KOPT-K1 (cell line): ENCODE results near the gene ESYT2.

ENCODE experiments used
- H3K27ac ChIP-seq: fragments of 200-600 bp; sonication (generic); 2 replicates; pipeline ENCODE4 v1.5.1; 2016; ENCODE audit warnings: antibody characterized with exemption, mild to moderate bottlenecking, low read depth, low read length; ENCODE audit not compliant: poor library complexity, severe bottlenecking
- H3K36me3 ChIP-seq: fragments of 200-600 bp; sonication (generic); 2 replicates; pipeline ENCODE4 v1.5.1; 2017; ENCODE audit warnings: antibody characterized with exemption, mild to moderate bottlenecking, low read length, moderate library complexity; ENCODE audit not compliant: insufficient read depth
- H3K9me3 ChIP-seq: fragments of 200-600 bp; sonication (generic); 2 replicates; pipeline ENCODE4 v1.5.1; 2017; ENCODE audit warnings: antibody characterized with exemption, low read length, mild to moderate bottlenecking; ENCODE audit not compliant: insufficient read depth, poor library complexity, severe bottlenecking

ESYT2 gene

DNA sequence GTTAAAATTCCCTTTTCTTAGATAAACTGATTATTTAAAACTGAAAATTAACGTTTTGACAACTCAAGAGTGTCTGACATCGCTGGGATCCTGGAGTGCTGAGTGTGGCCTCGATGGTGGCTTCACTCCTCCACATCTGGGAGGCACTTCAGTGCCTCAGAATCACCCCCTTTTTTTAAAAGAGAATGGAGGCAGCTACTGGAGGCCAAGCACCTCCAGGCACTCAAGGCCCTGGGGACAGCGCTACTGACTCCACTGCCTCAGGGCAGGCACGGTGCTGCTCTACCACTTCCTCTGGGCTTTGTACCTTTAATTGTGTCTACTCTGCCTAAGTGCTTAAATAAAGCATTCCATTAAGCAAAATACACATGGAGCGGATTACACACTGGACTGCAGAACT is 97.5 kb downstream of the ESYT2 start:
- Histone ChIP-seq H3K27ac (no peak overlapping the region), H3K36me3 (peaks cover 77% of the 10 kb centered on the region), H3K9me3 (no peaks in the 10 kb centered on the region)

DNA sequence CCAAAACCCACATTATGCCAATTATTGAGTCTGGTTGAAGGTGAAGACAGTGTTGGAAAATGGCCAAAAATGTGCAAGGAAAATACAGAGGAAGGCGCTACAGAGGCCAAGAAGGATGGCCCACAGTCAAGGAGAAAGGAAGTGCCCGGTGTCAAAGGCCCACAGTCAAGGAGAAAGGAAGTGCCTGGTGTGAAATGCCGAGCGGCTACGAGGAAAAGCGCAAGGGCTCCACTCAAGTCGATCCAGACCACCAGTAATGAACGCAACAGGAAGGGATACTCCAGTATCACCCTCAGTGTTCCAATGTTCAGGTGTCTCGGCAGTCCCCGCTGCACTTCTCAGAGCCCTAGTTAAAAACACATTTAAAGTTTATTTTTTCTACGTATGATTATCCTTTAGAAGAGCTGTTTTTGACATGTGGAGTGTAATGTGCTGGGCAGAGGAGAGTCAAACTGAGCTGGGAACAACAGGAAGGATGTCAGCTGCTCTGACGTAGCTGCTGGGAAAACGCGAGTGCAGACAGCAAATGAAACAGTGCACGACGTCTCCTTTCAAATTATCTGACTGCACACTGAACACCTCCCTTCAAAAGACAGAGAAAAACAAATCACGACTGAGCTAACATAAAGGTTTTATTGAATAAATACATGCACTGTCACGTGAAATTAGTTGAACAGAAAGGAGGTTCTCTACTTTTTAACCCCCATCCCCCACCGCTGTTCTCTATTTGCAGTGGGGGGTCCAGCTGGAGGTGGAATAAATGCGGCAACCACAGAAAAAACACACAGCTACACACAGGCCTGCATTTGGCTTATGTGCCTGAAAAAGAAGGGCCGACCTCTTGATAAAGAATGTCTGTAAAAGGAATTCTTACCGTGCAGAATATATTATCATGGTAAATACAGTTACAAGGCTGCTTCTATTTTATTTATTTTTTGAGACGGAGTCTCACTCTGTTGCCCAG is 98.6 kb downstream of the ESYT2 start:
- Histone ChIP-seq H3K27ac (no peak overlapping the region), H3K9me3 (no peaks in the 10 kb centered on the region), H3K36me3 (peaks cover 66% of the 10 kb centered on the region)

DNA sequence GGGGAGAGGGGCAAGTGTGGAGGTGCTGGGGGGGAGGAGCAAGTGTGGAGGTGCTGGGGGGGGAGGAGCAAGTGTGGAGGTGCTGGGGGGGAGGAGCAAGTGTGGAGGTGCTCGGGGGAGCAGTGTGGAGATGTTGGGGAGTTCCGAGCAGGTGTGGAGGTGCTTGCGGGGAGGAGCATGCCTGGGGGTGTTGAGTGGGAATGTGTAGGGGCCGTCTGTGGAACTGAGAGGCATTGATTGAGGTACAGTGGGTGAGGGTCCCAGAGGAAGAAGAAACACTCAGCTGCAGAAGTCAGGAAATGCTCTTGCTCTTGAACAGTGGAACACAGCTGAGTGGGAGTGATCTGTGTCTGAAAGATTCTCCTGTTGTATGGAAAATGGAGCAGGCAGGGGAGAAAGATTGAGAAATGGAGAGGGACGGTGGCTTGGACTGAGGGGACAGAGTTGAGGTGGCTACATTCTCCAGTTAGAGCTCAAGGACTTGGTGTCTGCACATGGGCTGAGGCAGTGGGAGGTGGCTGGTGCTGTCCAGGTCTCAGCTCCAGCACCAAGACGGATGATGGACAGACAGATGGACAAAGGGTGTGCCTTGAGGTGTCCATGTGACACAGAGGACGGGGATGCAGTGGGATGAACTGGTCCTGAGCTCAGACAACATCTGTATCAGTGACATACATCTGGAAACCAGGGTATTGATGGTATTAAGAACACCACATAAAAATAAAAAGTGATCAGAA is 99.5 kb downstream of the ESYT2 start:
- peaks cover 57% of the 10 kb centered on the region for H3K36me3 ChIP-seq
- H3K9me3 ChIP-seq = no peaks in the 10 kb centered on the region

DNA sequence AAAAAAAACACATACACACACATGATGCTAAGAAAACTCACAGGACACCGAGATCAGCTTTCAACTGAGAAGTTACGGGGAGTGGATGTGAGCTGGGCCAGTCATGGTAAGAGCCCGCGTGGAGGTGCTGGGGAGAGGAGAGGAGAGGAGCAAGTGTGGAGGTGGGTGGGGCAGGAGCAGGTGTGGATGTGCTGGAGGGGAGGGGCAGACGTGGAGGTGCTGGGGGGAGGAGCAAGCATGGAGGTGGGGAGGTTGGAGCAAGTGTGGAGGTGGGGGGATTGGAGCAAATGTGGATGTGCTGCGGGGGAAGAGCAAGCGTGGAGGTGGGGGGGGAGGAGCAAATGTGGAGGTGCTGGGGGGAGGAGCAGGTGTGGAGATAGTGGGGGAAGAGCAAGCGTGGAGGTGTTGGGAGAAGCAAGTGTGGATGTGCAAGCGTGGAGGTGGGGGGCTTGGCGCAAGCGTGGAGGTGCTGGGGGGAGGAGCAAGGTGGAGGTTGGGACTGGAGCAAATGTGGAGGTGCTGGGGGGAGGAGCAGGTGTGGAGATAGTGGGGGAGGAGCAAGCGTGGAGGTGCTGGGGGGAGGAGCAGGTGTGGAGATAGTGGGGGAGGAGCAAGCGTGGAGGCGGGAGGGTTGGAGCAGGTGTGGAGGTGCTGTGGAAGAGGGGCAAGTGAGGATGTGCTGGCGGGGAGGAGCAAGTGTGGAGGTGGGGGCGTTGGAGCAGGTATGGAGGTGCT is 100.2 kb downstream of the ESYT2 start:
- Histone ChIP-seq H3K27ac (no peak overlapping the region), H3K9me3 (no peaks in the 10 kb centered on the region), H3K36me3 (peaks cover 50% of the 10 kb centered on the region)

More for the DNA sequence above, 99.5 kb downstream of the ESYT2 start:
- H3K27ac ChIP-seq = no peak overlapping the region

DNA sequence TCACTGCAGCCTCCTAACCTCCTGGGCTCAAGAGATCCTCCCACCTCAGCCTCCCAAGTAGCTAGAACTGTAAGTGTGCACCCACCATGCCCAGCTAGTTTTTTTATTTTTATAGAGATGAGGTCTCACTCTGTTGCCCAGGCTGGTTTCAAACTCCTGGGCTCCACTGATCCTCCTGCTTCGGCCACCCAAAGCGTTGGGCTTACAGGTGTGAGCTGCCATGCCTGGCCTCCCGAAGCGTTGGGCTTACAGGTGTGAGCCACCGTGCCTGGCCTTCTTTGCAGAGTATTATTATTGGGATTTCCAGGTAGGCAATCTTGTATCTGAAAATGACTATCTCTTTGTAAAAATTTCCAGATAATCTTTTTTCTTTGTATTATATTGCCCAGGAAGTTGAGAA is 101.6 kb downstream of the ESYT2 start:
- H3K36me3 ChIP-seq = peaks cover 38% of the 10 kb centered on the region
- H3K27ac ChIP-seq = no peak overlapping the region
- H3K9me3 ChIP-seq = no peaks in the 10 kb centered on the region

DNA sequence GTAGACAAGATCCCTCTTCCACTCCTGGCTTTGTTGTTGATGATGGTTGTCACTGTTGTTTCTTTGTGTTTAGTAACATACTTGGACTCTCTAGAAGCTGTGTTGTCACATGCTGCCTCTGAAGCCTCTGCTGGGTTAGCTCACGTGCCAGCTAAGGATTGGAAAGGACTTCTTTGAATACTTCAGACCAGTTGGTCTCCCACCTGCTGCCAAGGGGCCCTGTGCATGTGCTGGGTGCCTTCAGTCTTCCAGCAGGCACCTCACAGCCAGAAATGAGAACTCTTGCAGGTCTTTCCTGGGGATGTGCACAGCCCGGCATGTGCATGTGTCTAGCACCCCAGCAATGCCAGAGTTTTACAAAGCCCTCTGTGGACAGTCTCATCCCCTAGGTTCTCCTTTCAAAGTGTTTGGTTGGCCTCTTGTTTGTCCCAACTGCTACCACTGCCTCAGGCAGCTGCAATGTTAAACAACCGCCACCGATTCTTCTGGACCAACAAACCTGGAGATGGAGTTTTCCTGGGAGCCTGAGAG is 103.0 kb downstream of the ESYT2 start:
- Histone ChIP-seq H3K9me3 (no peaks in the 10 kb centered on the region), H3K27ac (no peak overlapping the region), H3K36me3 (peaks cover 25% of the 10 kb centered on the region)

DNA sequence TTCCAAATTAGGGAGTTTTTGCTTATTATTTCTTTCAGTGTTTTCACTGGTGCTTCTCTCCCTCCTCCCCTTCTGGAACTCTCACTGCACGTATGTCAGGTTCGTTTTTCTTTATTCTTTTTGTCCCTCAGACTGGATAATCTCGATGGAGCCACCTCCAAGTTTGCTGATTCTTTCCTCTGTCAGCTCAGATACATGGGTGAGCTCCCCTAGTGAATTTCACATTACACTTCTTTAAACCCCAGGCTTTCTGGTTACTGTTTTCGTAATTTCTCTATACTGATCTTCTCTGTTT is 103.9 kb downstream of the ESYT2 start:
- H3K9me3 ChIP-seq = no peaks in the 10 kb centered on the region
- H3K27ac ChIP-seq = no peak overlapping the region
- H3K36me3 ChIP-seq = peaks cover 16% of the 10 kb centered on the region

DNA sequence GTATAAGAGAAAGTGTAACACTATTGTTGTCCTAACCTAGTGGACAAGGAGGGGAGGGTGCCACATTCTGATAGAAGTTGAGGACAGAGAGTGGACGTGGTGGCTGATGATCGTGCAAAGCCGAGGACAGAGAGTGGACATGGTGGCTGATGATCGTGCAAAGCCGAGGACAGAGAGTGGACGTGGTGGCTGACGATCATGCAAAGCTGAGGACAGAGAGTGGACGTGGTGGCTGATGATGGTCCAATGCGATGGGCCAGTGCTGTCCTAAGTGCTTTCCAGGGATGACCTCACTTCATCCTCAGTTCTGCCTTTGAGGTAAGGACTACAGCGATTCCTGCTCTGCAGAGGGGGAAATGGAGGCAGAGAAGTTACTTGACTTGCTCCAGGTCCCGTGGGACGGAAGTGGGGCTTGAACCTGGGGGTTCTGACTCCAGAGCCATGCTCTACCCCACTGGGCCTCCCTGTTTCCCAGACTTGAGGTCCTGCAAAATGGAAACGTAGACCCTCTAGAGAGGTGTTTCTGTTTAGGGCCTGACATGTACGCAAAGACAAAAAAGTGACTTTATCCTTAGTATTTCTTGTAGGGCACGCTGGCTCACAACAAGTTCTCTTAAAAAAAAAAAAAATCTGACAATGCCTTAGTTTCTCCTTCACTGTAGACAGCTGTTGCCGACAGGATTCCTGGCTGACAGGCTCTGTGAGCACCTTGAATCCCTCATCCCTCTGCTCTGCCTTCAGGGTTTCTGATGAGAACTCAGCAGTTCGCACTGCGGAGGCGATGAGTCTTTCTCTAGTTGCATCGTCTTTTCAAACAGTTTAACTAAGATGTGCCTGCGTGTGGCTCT is 104.4 kb downstream of the ESYT2 start:
- Histone ChIP-seq H3K36me3 (peaks cover 10% of the 10 kb centered on the region), H3K27ac (no peak overlapping the region), H3K9me3 (no peaks in the 10 kb centered on the region)

DNA sequence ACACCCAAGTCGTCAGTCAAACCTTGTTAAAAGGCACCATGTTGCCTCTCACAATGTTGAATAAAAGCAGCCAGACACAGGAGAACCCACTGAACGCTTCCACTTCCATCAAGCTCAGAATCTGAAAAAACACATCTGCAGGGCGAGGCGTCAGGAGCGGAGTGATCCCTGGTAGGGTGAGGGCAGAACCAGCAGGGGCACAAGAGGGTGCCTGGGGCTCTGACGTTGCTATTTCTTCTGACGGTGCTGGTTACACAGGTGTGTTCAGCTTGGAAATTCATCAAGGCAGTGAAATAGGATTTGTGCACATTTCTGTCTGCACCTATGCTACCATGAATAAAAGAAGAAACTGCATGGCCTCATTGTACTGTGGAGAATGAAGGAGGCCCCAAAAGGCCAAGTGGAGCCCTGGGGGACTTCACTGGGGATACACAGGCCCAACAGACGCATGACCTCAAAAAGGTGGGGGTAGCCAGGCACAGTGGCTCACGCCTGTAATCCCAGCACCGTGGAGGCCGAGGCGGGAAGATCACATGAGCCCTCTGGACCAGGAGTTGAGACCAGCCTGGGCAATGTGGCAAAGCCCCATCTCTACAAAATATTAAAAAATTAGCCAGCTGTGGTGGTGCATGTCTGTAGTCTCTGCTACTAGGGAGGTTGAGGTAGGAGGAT is 105.5 kb downstream of the ESYT2 start:
- no peak overlapping the region for H3K27ac ChIP-seq
- H3K9me3 ChIP-seq = no peaks in the 10 kb centered on the region

DNA sequence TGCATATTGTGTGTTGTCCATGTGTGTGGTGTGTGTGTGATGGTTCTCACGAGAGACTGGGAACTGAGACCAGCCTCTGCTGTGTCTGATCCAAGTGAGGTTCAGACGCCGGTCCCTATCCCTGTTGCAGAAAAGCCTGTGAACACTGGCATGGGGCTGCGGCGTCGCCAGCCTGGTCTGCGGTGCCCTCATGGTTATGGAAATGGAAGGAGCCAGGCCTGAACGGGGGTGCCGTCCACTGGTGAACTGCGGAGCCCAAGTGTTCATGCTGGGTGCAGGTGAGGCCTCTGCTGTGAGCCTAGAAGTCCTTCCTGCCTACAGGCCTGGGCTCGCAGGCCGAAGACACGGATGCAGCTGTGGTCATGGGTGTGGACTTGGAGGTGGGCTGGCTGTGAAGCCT is 106.0 kb downstream of the ESYT2 start:
- Histone ChIP-seq H3K36me3 (peaks cover 5% of the 10 kb centered on the region; the same call in 1 of the 2 replicates), H3K27ac (no peak overlapping the region), H3K9me3 (no peaks in the 10 kb centered on the region)

More for the DNA sequence above, 105.5 kb downstream of the ESYT2 start:
- H3K36me3 ChIP-seq = peaks cover 5% of the 10 kb centered on the region; the same call in 1 of the 2 replicates

DNA sequence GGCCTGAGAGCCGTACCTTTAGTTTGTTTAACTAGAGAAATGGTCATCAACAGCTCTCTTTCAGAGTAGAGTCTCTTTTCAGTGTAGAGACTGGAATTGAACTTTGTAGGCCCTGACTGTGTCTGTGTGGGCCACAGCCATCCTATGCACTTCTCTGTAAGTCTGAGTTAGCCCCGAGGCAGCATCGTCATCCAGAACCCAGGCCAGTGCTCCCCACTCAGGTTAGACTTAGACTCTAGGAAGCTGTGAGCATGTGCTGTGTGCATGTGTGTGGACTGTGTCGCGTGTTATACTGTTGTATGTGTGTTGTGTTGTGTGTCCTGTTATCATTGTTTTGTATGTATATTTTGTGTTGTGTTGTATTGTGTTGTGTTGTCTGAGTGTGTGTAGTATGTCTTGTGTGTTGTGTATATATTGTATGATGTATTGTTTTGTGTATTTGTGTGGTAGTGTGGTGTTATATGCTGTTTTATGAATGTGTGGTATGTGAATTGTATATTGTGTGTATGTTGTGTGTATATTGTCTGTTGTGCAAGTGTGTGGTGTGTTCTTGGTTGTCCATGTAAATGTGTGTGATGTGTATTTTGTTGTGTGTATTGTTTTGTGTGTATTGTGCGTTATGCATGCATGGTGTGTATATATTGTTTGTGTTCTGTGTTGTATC is 106.6 kb downstream of the ESYT2 start:
- H3K27ac ChIP-seq = no peak overlapping the region
- H3K36me3 ChIP-seq = no peaks in the 10 kb centered on the region
- no peaks in the 10 kb centered on the region for H3K9me3 ChIP-seq

DNA sequence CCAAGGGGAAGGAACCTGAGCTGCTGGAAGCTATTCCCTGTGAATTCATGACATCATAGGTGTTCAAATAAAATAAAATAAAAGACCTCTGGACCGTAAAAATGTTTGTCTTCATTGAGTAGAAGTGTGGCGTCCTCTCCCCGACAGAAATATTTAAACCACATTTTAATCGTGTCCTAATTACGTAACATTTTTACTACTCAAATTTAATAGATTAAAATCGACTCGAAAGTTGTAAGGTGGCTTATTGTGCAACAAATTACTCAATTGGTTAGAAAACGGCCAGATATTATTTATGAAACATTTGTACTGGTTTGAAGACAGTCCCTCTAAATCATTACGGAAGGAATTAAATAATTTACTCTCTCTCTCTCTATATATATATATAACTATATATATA is 109.2 kb downstream of the ESYT2 start:
- no peak overlapping the region for H3K27ac ChIP-seq

DNA sequence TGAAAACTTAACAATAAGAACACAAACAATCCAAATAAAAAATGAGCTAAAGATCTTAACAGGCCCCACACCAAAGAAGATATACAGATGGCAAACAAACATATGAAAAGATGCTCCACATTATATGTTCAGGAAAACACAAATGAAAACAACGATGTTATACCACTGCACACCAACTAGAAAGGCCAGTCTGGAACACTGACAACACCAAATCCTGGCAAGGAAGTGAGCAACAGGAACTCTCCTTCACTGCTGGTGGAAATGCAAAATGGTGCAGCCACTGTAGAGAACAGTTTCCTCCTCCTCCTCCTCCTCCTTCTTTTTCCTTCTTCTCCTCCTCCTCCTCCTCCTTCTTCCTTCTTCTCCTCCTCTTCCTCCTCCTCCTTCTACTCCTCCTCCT is 112.5 kb downstream of the ESYT2 start:
- no peak overlapping the region for H3K27ac ChIP-seq
- no peaks in the 10 kb centered on the region for H3K9me3 ChIP-seq
- no peaks in the 10 kb centered on the region for H3K36me3 ChIP-seq

More for the DNA sequence above, 109.2 kb downstream of the ESYT2 start:
- Histone ChIP-seq H3K9me3 (no peaks in the 10 kb centered on the region), H3K36me3 (no peaks in the 10 kb centered on the region)
